H1 (cell line): Measurements from ENCODE around the gene RGS9. TPM values are rescaled to one million over a fixed set of nuclear protein-coding genes. Genes with fewer than 3 reads are reported as not detected.
A peak's percentile ranks its signal among the peaks of the same experiment; 100 is the strongest.

Experiments used
- CTCF ChIA-PET: fragments of 300-600 bp; sonication (Branson Sonifier 250); formaldehyde crosslinking; loops from one replicate; lab custom pipeline; 2021; ENCODE audit not compliant: partially characterized antibody; lab: Charles Lee
- POLR2A ChIA-PET: fragments of 300-600 bp; sonication (Branson Sonifier 250); formaldehyde crosslinking; loops from one replicate; lab custom pipeline; 2021; ENCODE audit warnings: inconsistent platforms; ENCODE audit not compliant: partially characterized antibody; lab: Charles Lee
- DNase-seq, 2 experiments: peaks; one replicate each; pipeline versions ENCODE4 v3.0.0 to v3.0.0-alpha.2; 2010 to 2022; ENCODE audit warnings: low spot score in 2 of 2, low read depth in 1 of 2, mixed read lengths in 1 of 2
- FAIRE-seq: peaks from 2 replicates; lab custom pipeline; 2011; peaks lifted over from hg19 to GRCh38; lab: Jason Lieb, UNC
- H2AFZ ChIP-seq: 2 replicates; pipeline ENCODE4 v1.8.1; 2012; ENCODE audit warnings: low read length, inconsistent platforms
- H2AK5ac ChIP-seq: 2 replicates; pipeline ENCODE4 v1.6.1; 2013; ENCODE audit warnings: low read depth, low read length
- H2BK120ac ChIP-seq: replicated peaks from 2 replicates; pipeline ENCODE3; 2013; ENCODE audit warnings: low read depth, low read length, inconsistent platforms
- H2BK12ac ChIP-seq: 2 replicates; pipeline ENCODE4 v1.6.1; 2013; ENCODE audit warnings: low read depth, low read length
- H2BK15ac ChIP-seq: 2 replicates; pipeline ENCODE4 v1.6.1; 2013; ENCODE audit warnings: low read length
- H2BK20ac ChIP-seq: 2 replicates; pipeline ENCODE4 v1.6.1; 2013; ENCODE audit warnings: low read length
- H2BK5ac ChIP-seq: 2 replicates; pipeline ENCODE4 v1.6.1; 2013; ENCODE audit warnings: low read depth, low read length
- H3K14ac ChIP-seq: 2 replicates; pipeline ENCODE4 v1.6.1; 2013; ENCODE audit warnings: inconsistent platforms; ENCODE audit not compliant: insufficient read length
- H3K18ac ChIP-seq: 2 replicates; pipeline ENCODE4 v1.6.1; 2013; ENCODE audit warnings: low read length; ENCODE audit errors: extremely low read depth
- H3K23ac ChIP-seq: 2 replicates; pipeline ENCODE4 v1.6.1; 2013; ENCODE audit warnings: inconsistent platforms; ENCODE audit not compliant: insufficient read length
- H3K23me2 ChIP-seq: 2 replicates; pipeline ENCODE4 v1.6.1; 2013; ENCODE audit warnings: low read depth, low read length
- H3K27ac ChIP-seq: 2 replicates; pipeline ENCODE4 v1.6.1; 2011; ENCODE audit warnings: low read depth, low read length, inconsistent platforms
- H3K27me3 ChIP-seq, 4 experiments: replicated peaks in 1 of 4; 1 replicate in 1 of 4; 2 replicates in 3 of 4; pipeline versions ENCODE4 v1.6.1 to v1.8.1; 2011 to 2013; ENCODE audit warnings: low read length in 3 of 4, mild to moderate bottlenecking in 3 of 4, inconsistent platforms in 2 of 4, mixed read lengths in 2 of 4, moderate library complexity in 1 of 4; ENCODE audit not compliant: control insufficient read depth in 3 of 4, insufficient read depth in 3 of 4; ENCODE audit errors: extremely low read depth in 1 of 4
- H3K36me3 ChIP-seq, 4 experiments: 2 replicates each; pipeline versions ENCODE4 v1.6.1 to v1.8.1; 2011 to 2013; ENCODE audit warnings: mild to moderate bottlenecking in 4 of 4, low read length in 3 of 4, moderate library complexity in 2 of 4, control low read depth in 1 of 4, inconsistent platforms in 1 of 4; ENCODE audit not compliant: insufficient read depth in 4 of 4, control insufficient read depth in 2 of 4
- H3K4ac ChIP-seq: replicated peaks from 2 replicates; pipeline ENCODE3; 2013; ENCODE audit warnings: low read length, low read depth, mixed read lengths, inconsistent platforms; ENCODE audit not compliant: insufficient read length
- H3K4me1 ChIP-seq, 4 experiments: replicated peaks in 1 of 4; 1 replicate in 1 of 4; 2 replicates in 3 of 4; pipeline versions ENCODE4 v1.6.1 to v1.8.1; 2011 to 2013; ENCODE audit warnings: low read length in 3 of 4, inconsistent platforms in 2 of 4, mixed read lengths in 1 of 4; ENCODE audit not compliant: insufficient read depth in 4 of 4, control insufficient read depth in 3 of 4
- H3K4me2 ChIP-seq, 2 experiments: 2 replicates each; pipeline versions ENCODE4 v1.6.1 to v1.8.1; 2011 to 2013; ENCODE audit warnings: low read depth in 2 of 2, low read length in 2 of 2, control low read depth in 1 of 2, inconsistent platforms in 1 of 2, mild to moderate bottlenecking in 1 of 2; ENCODE audit not compliant: insufficient read depth in 1 of 2
- H3K4me3 ChIP-seq, 4 experiments: fragments of 200-600, 300-600 bp in 1 of 4; sonication (generic), shearing (Covaris generic), sonication (Bioruptor Twin) in 1 of 4; 2 replicates each; pipeline versions ENCODE4 v1.5.1 to v1.8.1; 2011 to 2016; ENCODE audit warnings: low read length in 4 of 4, low read depth in 3 of 4, control low read depth in 2 of 4, inconsistent platforms in 2 of 4, mild to moderate bottlenecking in 2 of 4, mixed read lengths in 1 of 4, moderate library complexity in 1 of 4; ENCODE audit not compliant: insufficient read depth in 2 of 4; ENCODE audit errors: extremely low read depth in 1 of 4
- H3K56ac ChIP-seq: replicated peaks from 2 replicates; pipeline ENCODE3; 2013; ENCODE audit warnings: low read depth, mild to moderate bottlenecking, mixed read lengths, low read length, inconsistent platforms; ENCODE audit not compliant: insufficient read length
- H3K79me1 ChIP-seq: 2 replicates; pipeline ENCODE4 v1.6.1; 2013; ENCODE audit warnings: low read depth, low read length, control low read depth
- H3K79me2 ChIP-seq, 2 experiments: 2 replicates each; pipeline versions ENCODE4 v1.6.1 to v1.8.1; 2012 to 2013; ENCODE audit warnings: low read length in 2 of 2, mild to moderate bottlenecking in 2 of 2, inconsistent platforms in 1 of 2; ENCODE audit not compliant: insufficient read depth in 2 of 2, control insufficient read depth in 1 of 2
- H3K9ac ChIP-seq, 4 experiments: replicated peaks in 1 of 4; 1 replicate in 1 of 4; 2 replicates in 3 of 4; pipeline versions ENCODE4 v1.6.1 to v1.8.1; 2011 to 2013; ENCODE audit warnings: low read depth in 3 of 4, low read length in 3 of 4, control low read depth in 2 of 4, mild to moderate bottlenecking in 2 of 4, moderate library complexity in 2 of 4, inconsistent platforms in 1 of 4; ENCODE audit errors: extremely low read depth in 1 of 4
- H3K9me3 ChIP-seq, 2 experiments: 2 replicates each; pipeline versions ENCODE4 v1.6.1 to v1.8.1; 2012 to 2013; ENCODE audit warnings: mild to moderate bottlenecking in 2 of 2, moderate library complexity in 2 of 2, control low read depth in 1 of 2, inconsistent platforms in 1 of 2, low read depth in 1 of 2, low read length in 1 of 2, mixed read lengths in 1 of 2; ENCODE audit not compliant: insufficient read depth in 2 of 2
- H4K20me1 ChIP-seq, 2 experiments: replicated peaks in 1 of 2; 2 replicates each; pipeline versions ENCODE3 to v1.8.1; 2011 to 2013; ENCODE audit warnings: inconsistent platforms in 2 of 2, low read length in 2 of 2, mild to moderate bottlenecking in 1 of 2; ENCODE audit not compliant: insufficient read depth in 2 of 2, control insufficient read depth in 1 of 2
- H4K5ac ChIP-seq: 2 replicates; pipeline ENCODE4 v1.6.1; 2013; ENCODE audit warnings: low read length, low read depth, mixed read lengths, inconsistent platforms; ENCODE audit not compliant: insufficient read length
- H4K8ac ChIP-seq: 2 replicates; pipeline ENCODE4 v1.8.0; 2013; ENCODE audit warnings: mild to moderate bottlenecking, moderate library complexity, low read length, inconsistent platforms; ENCODE audit not compliant: insufficient read depth; ENCODE audit errors: extremely low read depth
- H4K91ac ChIP-seq: replicated peaks from 2 replicates; pipeline ENCODE3; 2013; ENCODE audit warnings: low read length, mixed read lengths, inconsistent platforms; ENCODE audit not compliant: insufficient read length
- FOSL1 ChIP-seq: IDR thresholded peaks from 2 replicates; pipeline ENCODE4 v1.6.1; 2011; ENCODE audit warnings: mild to moderate bottlenecking, low read depth, low read length, moderate library complexity; ENCODE audit not compliant: insufficient read depth
- WGBS, 2 experiments: shearing (Covaris generic) in 1 of 2; methylation state at CpG; one replicate each; pipeline versions ENCODE4 v1.1.6 to v1.1.7; 2013 to 2015; ENCODE audit warnings: low lambda C conversion rate in 2 of 2, mixed read lengths in 2 of 2, inconsistent platforms in 1 of 2, low coverage in 1 of 2, missing lambda C conversion rate in 1 of 2; ENCODE audit not compliant: insufficient replicate concordance in 2 of 2, insufficient coverage in 1 of 2, insufficient read length in 1 of 2; ENCODE audit errors: extremely low coverage in 1 of 2, missing lambda C conversion rate in 1 of 2; 5-methylcytosine and 5-hydroxymethylcytosine counted together
- polyA plus RNA-seq, 7 experiments: library from polyadenylated mRNA; depleted of rRNA in 3 of 7; stranded (reverse) in 5 of 7; unstranded in 2 of 7; fragments of >200 nt in 5 of 7; fragments of 200-250 nt in 2 of 7; gene quantifications; 1 replicate in 5 of 7; 2 replicates in 1 of 7; 4 replicates in 1 of 7; pipeline versions ENCODE4 v1.2.1 to v1.2.3, GENCODE V29; 2011 to 2013; ENCODE audit warnings: missing spikeins in 2 of 7, mixed read lengths in 2 of 7
- total RNA-seq: library from RNA; stranded (reverse); fragmentation: NEBNext Ultra II Directional; extraction: Animal tissue kit (Norgen Biotek cat#: 25700); gene quantifications from 2 replicates; pipeline ENCODE4 v1.2.1, GENCODE V29; 2021

RGS9 gene
- total and polyA plus RNA-seq, 2 of the 8 experiments (the other 6 are each of a cell fraction or from before 2014, with no cell fraction given) = 8.9 to 20.5 TPM

- no peak overlapping the region for H3K27ac ChIP-seq
- FAIRE-seq = no peak
- peaks cover 0 to 1% of the 10 kb centered on the region in 2 experiments for H4K20me1 ChIP-seq
- no peak overlapping the region for H4K91ac ChIP-seq
- H2BK20ac ChIP-seq = no peak overlapping the region
- H3K23ac ChIP-seq = no peak overlapping the region
- H3K14ac ChIP-seq = no peak overlapping the region
- no peak overlapping the region for H4K8ac ChIP-seq
- peak overlapping the region; percentile 61 to 89 for H3K4me2 ChIP-seq
- 0 out of 2 replicates have a peak overlapping the region, but pooled peaks have one; percentile 60 for H2AK5ac ChIP-seq
- H3K27me3 ChIP-seq = no peaks in the 10 kb centered on the region
- CTCF ChIA-PET = interaction anchor here (0.6 to 8.1 kb wide), 14 partner anchors 14 to 160 kb away, joined by 3 to 64 read pairs (median 4); partner anchors contain the start of gene RGS9
- peak overlapping the region; percentile 60; the same call in 1 of the 2 replicates for H2BK12ac ChIP-seq
- H3K9ac ChIP-seq = peak overlapping the region in 1 of 4 experiments; percentile 17; a peak in 1 of 7 replicates
- 0 out of 2 replicates have a peak overlapping the region, but pooled peaks have one; percentile 73 for H2AFZ ChIP-seq
- POLR2A ChIA-PET = interaction anchor here (1.2 kb wide), 1 partner anchor 20 kb away, joined by 3 read pairs; no protein-coding TSS in a partner anchor
- H2BK5ac ChIP-seq = no peak overlapping the region
- no peak overlapping the region for H2BK15ac ChIP-seq
- H3K4me3 ChIP-seq = peak overlapping the region in 2 of 4 experiments; percentile 38 to 66; a peak in 3 of 8 replicates
- no peak overlapping the region for H3K56ac ChIP-seq
- H3K79me1 ChIP-seq = no peaks in the 10 kb centered on the region
- H3K4me1 ChIP-seq = peaks cover 0 to 6% (median 3%) of the 10 kb centered on the region in 4 experiments; a peak in 2 of 7 replicates
- H3K23me2 ChIP-seq = peaks cover 8% of the 10 kb centered on the region; the same call in 1 of the 2 replicates
- H3K79me2 ChIP-seq = no peaks in the 10 kb centered on the region
- no peak overlapping the region for H3K4ac ChIP-seq
- H4K5ac ChIP-seq = no peak overlapping the region
- no peak for DNase-seq
- no peaks in the 10 kb centered on the region for H3K9me3 ChIP-seq
- WGBS, 2 experiments = 80% methylated on average over 6 of the region's 6 CpGs; no CpG with 5 or more reads in 1 of the 2 experiments
- H2BK120ac ChIP-seq = no peak overlapping the region
- H3K18ac ChIP-seq = no peak overlapping the region
- no peaks in the 10 kb centered on the region for H3K36me3 ChIP-seq
- no peak for TF ChIP-seq FOSL1
Observed at GRCh38 chr17:65101371-65101770, 35.8 kb upstream of the RGS9 start.
